A549 (cell line): ENCODE measurements around the gene MTFMT.

Experiments used
- BHLHE40 ChIP-seq: IDR thresholded peaks from 2 replicates; pipeline ENCODE4 v1.6.1; 2012; ENCODE audit warnings: low read depth, low read length, inconsistent platforms
- EP300 ChIP-seq, 2 experiments: fragments of >200 bp; sonication (Bioruptor Twin); formaldehyde crosslinking; IDR thresholded peaks; 2 replicates in 1 of 2; 3 replicates in 1 of 2; pipeline ENCODE4 v1.6.1; 2016 to 2017
- JUN ChIP-seq, 2 experiments: fragments of >200 bp; sonication (Bioruptor Twin); formaldehyde crosslinking; IDR thresholded peaks; 2 replicates in 1 of 2; 3 replicates in 1 of 2; pipeline ENCODE4 v1.6.1; 2016 to 2017
- KDM1A ChIP-seq: fragments of 200-600 bp; sonication (generic); IDR thresholded peaks from 2 replicates; pipeline ENCODE4 v1.6.1; 2016; ENCODE audit warnings: low read depth, mild to moderate bottlenecking
- KDM5A ChIP-seq: fragments of 200-600 bp; sonication (generic); IDR thresholded peaks from 2 replicates; pipeline ENCODE4 v1.6.1; 2016; ENCODE audit warnings: antibody characterized with exemption, mild to moderate bottlenecking
- MAFK ChIP-seq: fragments of 450-650 bp; IDR thresholded peaks from 2 replicates; pipeline ENCODE4 v1.6.1; 2014; ENCODE audit not compliant: partially characterized antibody
- PBX3 ChIP-seq: IDR thresholded peaks from 2 replicates; pipeline ENCODE4 v1.6.1; 2012
- POLR2A ChIP-seq: IDR thresholded peaks from 2 replicates; pipeline ENCODE4 v1.6.1; 2012; ENCODE audit warnings: mild to moderate bottlenecking, low read length
- RAD21 ChIP-seq, 2 experiments: fragments of >200 bp in 1 of 2; sonication (Bioruptor Twin) in 1 of 2; formaldehyde crosslinking in 1 of 2; IDR thresholded peaks in 1 of 2; conservative IDR thresholded peaks in 1 of 2; 2 replicates in 1 of 2; 3 replicates in 1 of 2; pipeline ENCODE4 v1.6.1; 2012 to 2018; ENCODE audit warnings: inconsistent platforms in 1 of 2
- RFX5 ChIP-seq: fragments of 450-650 bp; IDR thresholded peaks from 2 replicates; pipeline ENCODE4 v1.7.1; 2014; ENCODE audit warnings: antibody characterized with exemption, mild to moderate bottlenecking, moderate library complexity
- USF2 ChIP-seq: fragments of 450-650 bp; IDR thresholded peaks from 2 replicates; pipeline ENCODE4 v1.6.1; 2014; ENCODE audit warnings: antibody characterized with exemption
- ZFP36 ChIP-seq: fragments of 450-650 bp; IDR thresholded peaks from 2 replicates; pipeline ENCODE4 v1.6.1; 2014; ENCODE audit warnings: borderline replicate concordance; ENCODE audit not compliant: partially characterized antibody
- TF ChIP-seq, protein P1 (sequence below): fragments of >200 bp; sonication (Bioruptor Twin); formaldehyde crosslinking; IDR thresholded peaks from 3 replicates; pipeline ENCODE4 v1.5.1; 2016
- TF ChIP-seq, protein P2 (sequence below): fragments of 200-600 bp; sonication (generic); IDR thresholded peaks from 2 replicates; pipeline ENCODE4 v1.6.1; 2016; ENCODE audit warnings: antibody characterized with exemption, mild to moderate bottlenecking, moderate library complexity

DNA sequence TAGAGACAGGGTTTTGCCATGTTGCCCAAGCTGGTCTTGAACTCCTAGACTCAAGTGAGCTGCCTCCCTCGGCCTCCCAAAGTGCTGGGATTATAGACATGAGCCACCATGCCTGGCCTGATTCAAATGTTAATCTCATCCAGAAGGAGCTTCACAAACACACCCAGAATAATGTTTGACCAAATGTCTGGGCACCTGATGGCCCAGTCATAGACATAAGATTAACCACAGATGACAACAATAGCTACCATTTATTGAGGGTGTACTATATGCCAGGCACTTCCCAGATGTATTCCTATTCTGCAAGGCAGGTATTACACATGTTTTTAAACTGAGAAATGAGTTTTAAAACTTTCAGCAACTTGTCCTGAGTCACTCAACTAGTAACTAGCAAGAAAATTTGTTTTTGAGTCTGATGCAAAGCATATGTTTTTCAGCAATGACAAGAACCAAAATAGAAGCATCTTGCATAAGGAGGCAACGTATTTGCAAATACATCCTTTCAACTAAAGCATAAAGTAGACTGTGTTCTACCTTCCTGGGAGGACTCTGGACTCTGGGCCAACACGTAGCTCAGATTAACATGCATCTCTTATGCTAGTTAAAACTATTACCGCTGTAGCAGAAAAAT is 31.6 kb downstream of the MTFMT start:
- TF ChIP-seq, protein P1, sequence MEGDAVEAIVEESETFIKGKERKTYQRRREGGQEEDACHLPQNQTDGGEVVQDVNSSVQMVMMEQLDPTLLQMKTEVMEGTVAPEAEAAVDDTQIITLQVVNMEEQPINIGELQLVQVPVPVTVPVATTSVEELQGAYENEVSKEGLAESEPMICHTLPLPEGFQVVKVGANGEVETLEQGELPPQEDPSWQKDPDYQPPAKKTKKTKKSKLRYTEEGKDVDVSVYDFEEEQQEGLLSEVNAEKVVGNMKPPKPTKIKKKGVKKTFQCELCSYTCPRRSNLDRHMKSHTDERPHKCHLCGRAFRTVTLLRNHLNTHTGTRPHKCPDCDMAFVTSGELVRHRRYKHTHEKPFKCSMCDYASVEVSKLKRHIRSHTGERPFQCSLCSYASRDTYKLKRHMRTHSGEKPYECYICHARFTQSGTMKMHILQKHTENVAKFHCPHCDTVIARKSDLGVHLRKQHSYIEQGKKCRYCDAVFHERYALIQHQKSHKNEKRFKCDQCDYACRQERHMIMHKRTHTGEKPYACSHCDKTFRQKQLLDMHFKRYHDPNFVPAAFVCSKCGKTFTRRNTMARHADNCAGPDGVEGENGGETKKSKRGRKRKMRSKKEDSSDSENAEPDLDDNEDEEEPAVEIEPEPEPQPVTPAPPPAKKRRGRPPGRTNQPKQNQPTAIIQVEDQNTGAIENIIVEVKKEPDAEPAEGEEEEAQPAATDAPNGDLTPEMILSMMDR, result no peak
- TF ChIP-seq PBX3 (no peak), EP300 (IDR thresholded peaks at IDR 0.05) (no peak), POLR2A (no peak), MAFK (no peak), ZFP36 (no peak), USF2 (no peak), JUN (IDR thresholded peaks at IDR 0.05) (no peak), BHLHE40 (no peak), RFX5 (no peak), RAD21 (conservative IDR thresholded peaks at IDR 0.05 in 1 of 2, IDR thresholded peaks at IDR 0.05 in 1 of 2) (no peak), KDM5A (no peak), KDM1A (no peak)
- TF ChIP-seq, protein P2, sequence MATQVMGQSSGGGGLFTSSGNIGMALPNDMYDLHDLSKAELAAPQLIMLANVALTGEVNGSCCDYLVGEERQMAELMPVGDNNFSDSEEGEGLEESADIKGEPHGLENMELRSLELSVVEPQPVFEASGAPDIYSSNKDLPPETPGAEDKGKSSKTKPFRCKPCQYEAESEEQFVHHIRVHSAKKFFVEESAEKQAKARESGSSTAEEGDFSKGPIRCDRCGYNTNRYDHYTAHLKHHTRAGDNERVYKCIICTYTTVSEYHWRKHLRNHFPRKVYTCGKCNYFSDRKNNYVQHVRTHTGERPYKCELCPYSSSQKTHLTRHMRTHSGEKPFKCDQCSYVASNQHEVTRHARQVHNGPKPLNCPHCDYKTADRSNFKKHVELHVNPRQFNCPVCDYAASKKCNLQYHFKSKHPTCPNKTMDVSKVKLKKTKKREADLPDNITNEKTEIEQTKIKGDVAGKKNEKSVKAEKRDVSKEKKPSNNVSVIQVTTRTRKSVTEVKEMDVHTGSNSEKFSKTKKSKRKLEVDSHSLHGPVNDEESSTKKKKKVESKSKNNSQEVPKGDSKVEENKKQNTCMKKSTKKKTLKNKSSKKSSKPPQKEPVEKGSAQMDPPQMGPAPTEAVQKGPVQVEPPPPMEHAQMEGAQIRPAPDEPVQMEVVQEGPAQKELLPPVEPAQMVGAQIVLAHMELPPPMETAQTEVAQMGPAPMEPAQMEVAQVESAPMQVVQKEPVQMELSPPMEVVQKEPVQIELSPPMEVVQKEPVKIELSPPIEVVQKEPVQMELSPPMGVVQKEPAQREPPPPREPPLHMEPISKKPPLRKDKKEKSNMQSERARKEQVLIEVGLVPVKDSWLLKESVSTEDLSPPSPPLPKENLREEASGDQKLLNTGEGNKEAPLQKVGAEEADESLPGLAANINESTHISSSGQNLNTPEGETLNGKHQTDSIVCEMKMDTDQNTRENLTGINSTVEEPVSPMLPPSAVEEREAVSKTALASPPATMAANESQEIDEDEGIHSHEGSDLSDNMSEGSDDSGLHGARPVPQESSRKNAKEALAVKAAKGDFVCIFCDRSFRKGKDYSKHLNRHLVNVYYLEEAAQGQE, result no peak
